HAP-1 (cell line): Measurements from ENCODE around the gene LMAN2.
A peak's percentile ranks its signal among the peaks of the same experiment; 100 is the strongest.

Source experiments
- DNase-seq, 2 experiments: peaks; one replicate each; pipeline ENCODE4 v3.0.0-alpha.2; 2016 to 2020; ENCODE audit warnings: low spot score in 2 of 2
- H3K27me3 ChIP-seq: fragments of 250-450 bp; sonication (Bioruptor Pico); 2 replicates; pipeline ENCODE4 v1.5.1; 2020; ENCODE audit warnings: low read depth, mild to moderate bottlenecking, moderate library complexity
- H3K36me3 ChIP-seq: fragments of 250-450 bp; sonication (Bioruptor Pico); replicated peaks from 2 replicates; pipeline ENCODE4 v1.5.1; 2020; ENCODE audit warnings: mild to moderate bottlenecking
- H3K4me1 ChIP-seq: fragments of 250-450 bp; sonication (Bioruptor Pico); 2 replicates; pipeline ENCODE4 v1.5.1; 2020; ENCODE audit warnings: mild to moderate bottlenecking
- H3K4me3 ChIP-seq: fragments of 250-450 bp; sonication (Bioruptor Pico); 2 replicates; pipeline ENCODE4 v1.5.1; 2020; ENCODE audit warnings: mild to moderate bottlenecking, moderate library complexity
- H3K9me3 ChIP-seq: fragments of 250-450 bp; sonication (Bioruptor Pico); 2 replicates; pipeline ENCODE4 v1.5.1; 2020; ENCODE audit warnings: mild to moderate bottlenecking, moderate library complexity
- in situ Hi-C: fragments of 300-500 bp; cut with MboI; formaldehyde crosslinking; loops from 3 replicates; pipeline ENCODE4 v1.14.3; 2020; ENCODE audit warnings: low sequenced_read_pairs, inconsistent platforms, mixed read lengths

LMAN2 gene

GRCh38 chr5:177372910-177373309, 21.4 kb upstream of the LMAN2 start:
- in situ Hi-C loops, result no loop called here
- DNase-seq, result no peak
- Histone ChIP-seq H3K4me3 (no peak overlapping the region), H3K4me1 (no peaks in the 10 kb centered on the region; the same call in 1 of the 2 replicates), H3K9me3 (no peaks in the 10 kb centered on the region), H3K27me3 (no peaks in the 10 kb centered on the region), H3K36me3 (no peaks in the 10 kb centered on the region)

DNA sequence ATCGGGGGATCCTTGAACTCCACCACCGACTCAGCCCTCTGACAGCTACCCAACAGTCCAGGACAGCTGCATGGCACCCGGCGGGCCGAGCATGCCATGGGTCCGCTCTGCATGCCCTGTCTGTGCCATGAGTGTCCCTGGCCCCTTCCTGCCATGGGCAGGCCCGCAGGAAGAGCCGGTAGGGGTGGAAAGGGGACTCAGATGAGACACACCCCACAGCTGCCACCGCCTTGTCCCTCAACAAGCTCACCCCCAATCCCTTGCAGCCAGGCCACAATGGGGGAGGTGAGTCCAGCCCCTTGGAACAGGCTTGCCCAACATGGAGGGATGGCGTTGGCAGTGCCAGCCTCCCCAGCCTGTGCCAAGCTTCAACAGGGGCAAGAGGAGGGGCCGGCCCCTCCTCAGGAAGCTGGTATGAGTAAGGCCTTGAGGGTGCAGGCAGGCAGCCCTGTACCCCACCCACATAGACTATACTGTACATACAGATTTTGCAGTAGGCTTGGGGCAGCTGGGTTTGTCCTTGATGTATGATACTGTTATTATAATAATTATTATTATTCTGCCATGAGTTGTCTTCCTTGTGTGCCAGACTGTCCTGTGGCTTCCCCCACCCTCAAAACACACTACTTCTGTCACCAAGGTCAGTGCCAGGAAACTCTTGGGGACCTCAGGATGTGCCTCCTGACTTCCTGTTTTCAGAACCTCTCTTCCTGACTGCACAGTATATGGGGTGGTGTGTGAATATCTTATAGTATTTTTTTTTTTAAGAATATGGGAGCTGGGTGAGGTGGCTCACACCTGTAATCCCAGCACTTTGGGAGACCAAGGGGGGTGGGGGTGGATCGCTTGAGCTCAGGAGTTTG, 20.8 kb upstream of the LMAN2 start:
- Histone ChIP-seq H3K27me3 (no peaks in the 10 kb centered on the region), H3K4me3 (no peak overlapping the region), H3K36me3 (no peaks in the 10 kb centered on the region), H3K4me1 (no peaks in the 10 kb centered on the region; the same call in none of the 2 replicates), H3K9me3 (no peaks in the 10 kb centered on the region)
- DNase-seq, result no peak
- in situ Hi-C loops, result no loop called here

DNA sequence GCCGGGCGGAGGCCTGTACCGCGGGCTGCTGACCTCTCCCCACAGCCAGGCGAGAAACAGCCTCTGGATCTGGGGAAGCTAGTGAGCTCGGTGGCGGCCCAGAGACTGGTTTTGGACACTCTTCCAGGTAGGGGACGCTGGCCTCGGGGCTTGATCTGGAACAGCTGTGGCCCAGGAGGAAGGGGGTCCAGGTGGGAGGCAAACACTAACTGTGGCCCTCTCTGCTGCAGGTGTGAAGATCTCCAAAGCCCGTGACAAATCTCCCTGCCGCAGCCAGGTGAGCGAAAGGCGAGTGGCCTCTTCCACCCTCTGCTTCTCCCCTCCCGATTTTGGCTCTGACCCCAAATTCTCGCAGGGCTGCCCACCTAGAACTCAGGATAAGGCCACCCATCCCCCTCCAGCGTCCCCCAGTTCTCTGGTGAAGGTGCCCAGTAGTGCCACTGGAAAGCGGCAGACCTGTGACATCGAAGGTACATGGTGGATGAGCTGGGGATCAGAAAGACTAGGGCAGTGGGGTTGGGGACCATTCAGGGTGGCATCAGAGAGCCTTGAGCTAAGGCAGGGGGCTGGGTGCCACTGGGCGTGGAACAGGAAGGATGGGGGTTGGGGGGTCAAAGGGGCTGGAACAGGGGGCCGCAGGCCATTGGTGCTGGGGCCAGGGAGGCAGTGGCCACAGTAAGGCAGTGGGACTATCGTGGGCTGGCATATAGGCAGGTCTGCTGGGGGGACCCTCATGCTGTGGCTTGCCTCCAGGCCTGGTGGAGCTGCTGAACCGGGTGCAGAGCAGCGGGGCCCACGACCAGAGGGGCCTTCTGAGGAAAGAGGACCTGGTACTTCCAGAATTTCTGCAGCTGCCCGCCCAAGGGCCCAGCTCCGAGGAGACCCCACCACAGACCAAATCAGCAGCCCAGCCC, 19.9 kb upstream of the LMAN2 start:
- no peaks in the 10 kb centered on the region for H3K27me3 ChIP-seq
- H3K9me3 ChIP-seq, result no peaks in the 10 kb centered on the region
- H3K4me3 ChIP-seq, result peak overlapping the region; percentile 22
- no peak for DNase-seq
- peaks cover 2% of the 10 kb centered on the region for H3K4me1 ChIP-seq
- in situ Hi-C loops, result no loop called here
- no peaks in the 10 kb centered on the region for H3K36me3 ChIP-seq

- no peaks in the 10 kb centered on the region for H3K36me3 ChIP-seq
- no peaks in the 10 kb centered on the region for H3K9me3 ChIP-seq
- in situ Hi-C loops, result no loop called here
- no peaks in the 10 kb centered on the region for H3K27me3 ChIP-seq
- peak; percentile 63 to 91 for DNase-seq
- no peak overlapping the region for H3K4me3 ChIP-seq
- H3K4me1 ChIP-seq, result peaks cover 2% of the 10 kb centered on the region
These were observed 19.1 kb upstream of the LMAN2 start for GRCh38 chr5:177370488-177371119.

DNA sequence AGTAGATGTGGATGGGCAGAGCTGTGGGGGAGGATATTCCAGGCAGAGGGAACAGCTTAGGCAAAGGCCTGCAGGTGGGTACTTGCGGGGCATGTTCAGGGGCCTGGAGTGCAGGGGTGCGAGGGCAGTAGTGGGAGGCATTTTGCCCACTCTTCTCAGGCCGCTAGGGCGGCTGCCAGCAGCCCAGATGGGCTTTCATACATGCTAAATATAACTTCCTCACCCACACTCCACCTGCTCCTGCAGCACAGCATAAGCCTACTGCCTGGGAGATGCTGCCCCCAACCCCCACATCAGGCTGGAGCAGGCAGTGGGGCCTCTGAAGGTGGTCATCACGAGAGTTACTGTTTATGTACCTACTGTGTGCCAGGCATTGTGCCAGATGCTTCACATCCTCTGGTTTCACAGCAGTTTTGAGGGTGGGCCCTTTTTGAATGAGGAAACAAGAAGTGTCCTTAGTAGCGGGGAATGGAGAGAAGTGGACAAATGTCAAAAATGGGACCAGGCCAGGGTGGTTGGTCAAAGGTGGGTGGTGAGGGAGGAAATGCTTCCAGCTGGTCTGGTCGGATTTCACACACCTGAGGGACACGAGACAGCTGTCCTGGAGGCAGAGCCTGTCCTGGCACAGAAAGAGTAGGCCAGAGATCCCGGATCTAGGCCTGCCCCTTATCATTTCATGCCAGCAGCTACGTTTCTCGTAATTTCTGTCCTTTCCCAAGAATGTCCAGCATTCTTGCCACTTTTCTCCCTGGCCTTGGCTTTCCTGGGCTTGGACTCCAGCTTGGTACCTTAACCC, 18.4 kb upstream of the LMAN2 start:
- Histone ChIP-seq H3K9me3 (no peaks in the 10 kb centered on the region), H3K27me3 (no peaks in the 10 kb centered on the region), H3K4me3 (no peak overlapping the region), H3K36me3 (no peaks in the 10 kb centered on the region), H3K4me1 (peaks cover 2% of the 10 kb centered on the region)
- no peak for DNase-seq
- in situ Hi-C loops, result no loop called here

GRCh38 chr5:177368869-177369644, 17.6 kb upstream of the LMAN2 start:
- peak in 1 of 2 experiments; percentile 63 for DNase-seq

GRCh38 chr5:177367981-177368868, 16.8 kb upstream of the LMAN2 start:
- DNase-seq, result no peak
- Histone ChIP-seq H3K27me3 (no peaks in the 10 kb centered on the region), H3K4me1 (peaks cover 5% of the 10 kb centered on the region), H3K36me3 (no peaks in the 10 kb centered on the region), H3K4me3 (no peak overlapping the region), H3K9me3 (no peaks in the 10 kb centered on the region)
- in situ Hi-C loops, result no loop called here

More at GRCh38 chr5:177368869-177369644, 17.6 kb upstream of the LMAN2 start:
- Histone ChIP-seq H3K4me1 (peaks cover 2% of the 10 kb centered on the region), H3K27me3 (no peaks in the 10 kb centered on the region), H3K9me3 (no peaks in the 10 kb centered on the region), H3K4me3 (no peak overlapping the region), H3K36me3 (no peaks in the 10 kb centered on the region)
- in situ Hi-C loops, result no loop called here

- Histone ChIP-seq H3K4me3 (no peak overlapping the region), H3K27me3 (no peaks in the 10 kb centered on the region), H3K9me3 (no peaks in the 10 kb centered on the region), H3K36me3 (no peaks in the 10 kb centered on the region), H3K4me1 (peaks cover 9% of the 10 kb centered on the region)
- DNase-seq, result no peak
- in situ Hi-C loops, result no loop called here
These were observed 15.9 kb upstream of the LMAN2 start for GRCh38 chr5:177367323-177367848.

GRCh38 chr5:177366528-177367322, 15.3 kb upstream of the LMAN2 start:
- no peaks in the 10 kb centered on the region for H3K36me3 ChIP-seq
- no peaks in the 10 kb centered on the region for H3K9me3 ChIP-seq
- in situ Hi-C loops, result no loop called here
- peaks cover 9% of the 10 kb centered on the region for H3K4me1 ChIP-seq
- DNase-seq, result peak; percentile 74 to 93
- H3K4me3 ChIP-seq, result peak overlapping the region; percentile 7; the same call in 1 of the 2 replicates
- H3K27me3 ChIP-seq, result no peaks in the 10 kb centered on the region

GRCh38 chr5:177365845-177366527, 14.5 kb upstream of the LMAN2 start:
- no peaks in the 10 kb centered on the region for H3K36me3 ChIP-seq
- H3K27me3 ChIP-seq, result no peaks in the 10 kb centered on the region
- no peak overlapping the region for H3K4me3 ChIP-seq
- peaks cover 9% of the 10 kb centered on the region for H3K4me1 ChIP-seq
- in situ Hi-C loops, result no loop called here
- DNase-seq, result no peak
- H3K9me3 ChIP-seq, result no peaks in the 10 kb centered on the region
